Fibroblast of lung (primary cell): Measurements from ENCODE around the gene PRELID3B.

Experiments
- EZH2 ChIP-seq: IDR thresholded peaks from 2 replicates; pipeline ENCODE4 v1.5.1; 2012; ENCODE audit warnings: low read length, control low read depth, mild to moderate bottlenecking; ENCODE audit errors: missing control alignments
- TF ChIP-seq, protein P1 (sequence below), 2 donors: IDR thresholded peaks in 1 of 2; conservative IDR thresholded peaks in 1 of 2; 1 replicate in 1 of 2; 2 replicates in 1 of 2; pipeline ENCODE4 v1.5.1; 2011 to 2012; ENCODE audit warnings: low read length in 2 of 2, control low read depth in 1 of 2, inconsistent platforms in 1 of 2, low read depth in 1 of 2, mild to moderate bottlenecking in 1 of 2

DNA sequence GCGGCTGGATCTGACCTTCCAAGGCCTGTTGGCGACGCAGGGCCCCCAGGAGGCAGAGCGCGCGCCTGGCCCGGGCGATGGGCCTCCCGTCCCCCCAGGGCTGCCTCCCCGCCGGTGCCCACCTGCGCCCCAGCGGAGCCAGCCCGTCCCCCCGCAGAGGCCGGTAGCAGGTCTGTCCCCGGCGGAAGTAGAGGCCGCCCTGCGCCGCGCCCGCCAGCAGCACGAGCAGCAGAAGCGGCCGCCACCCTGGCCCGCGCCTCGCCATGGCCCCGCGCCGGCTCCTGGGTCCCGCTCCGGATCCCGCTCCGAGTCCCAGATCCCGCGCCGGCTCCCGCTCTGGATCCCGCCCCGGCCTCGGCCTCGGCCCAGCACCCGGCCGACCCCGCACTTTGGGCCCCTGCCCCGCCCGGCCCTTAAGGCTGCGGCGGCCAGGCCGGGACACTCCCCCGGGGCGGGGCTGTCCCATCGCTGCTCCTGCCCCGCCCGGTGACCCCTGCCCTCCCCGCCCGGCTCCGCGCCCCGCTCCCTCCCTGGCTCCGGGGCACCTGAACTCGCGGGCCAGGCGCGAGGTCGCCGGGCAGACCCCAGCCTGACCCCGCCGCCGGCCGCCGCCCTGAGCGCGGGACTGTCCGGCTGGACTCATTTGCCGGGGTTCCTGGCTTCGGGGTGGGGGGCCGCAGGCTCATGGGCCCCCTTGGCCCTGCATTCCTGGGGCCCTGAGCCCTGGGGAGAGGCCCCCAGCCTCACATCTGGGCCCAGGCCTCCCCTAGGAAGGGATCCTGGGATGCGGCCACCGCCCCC lies 35.5 kb downstream of the PRELID3B start, which contains the start of gene CTSZ:
- TF ChIP-seq, protein P1, sequence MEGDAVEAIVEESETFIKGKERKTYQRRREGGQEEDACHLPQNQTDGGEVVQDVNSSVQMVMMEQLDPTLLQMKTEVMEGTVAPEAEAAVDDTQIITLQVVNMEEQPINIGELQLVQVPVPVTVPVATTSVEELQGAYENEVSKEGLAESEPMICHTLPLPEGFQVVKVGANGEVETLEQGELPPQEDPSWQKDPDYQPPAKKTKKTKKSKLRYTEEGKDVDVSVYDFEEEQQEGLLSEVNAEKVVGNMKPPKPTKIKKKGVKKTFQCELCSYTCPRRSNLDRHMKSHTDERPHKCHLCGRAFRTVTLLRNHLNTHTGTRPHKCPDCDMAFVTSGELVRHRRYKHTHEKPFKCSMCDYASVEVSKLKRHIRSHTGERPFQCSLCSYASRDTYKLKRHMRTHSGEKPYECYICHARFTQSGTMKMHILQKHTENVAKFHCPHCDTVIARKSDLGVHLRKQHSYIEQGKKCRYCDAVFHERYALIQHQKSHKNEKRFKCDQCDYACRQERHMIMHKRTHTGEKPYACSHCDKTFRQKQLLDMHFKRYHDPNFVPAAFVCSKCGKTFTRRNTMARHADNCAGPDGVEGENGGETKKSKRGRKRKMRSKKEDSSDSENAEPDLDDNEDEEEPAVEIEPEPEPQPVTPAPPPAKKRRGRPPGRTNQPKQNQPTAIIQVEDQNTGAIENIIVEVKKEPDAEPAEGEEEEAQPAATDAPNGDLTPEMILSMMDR (conservative IDR thresholded peaks at IDR 0.05 in 1 of 2, IDR thresholded peaks at IDR 0.05 in 1 of 2; ENCODE audit: low read depth in 1 of 2, low read length in 2 of 2) = no peak
- no peak for TF ChIP-seq EZH2
